HEK293 (cell line): ENCODE results near the gene MITF.

Source experiments
- CTCF ChIA-PET: fragments of 350-600 bp; formaldehyde crosslinking; extraction: SDS; loops from one replicate; lab custom pipeline; 2021; ENCODE audit warnings: antibody characterized with exemption; lab: Yijun Ruan, JAX
- POLR2A ChIA-PET: fragments of 300-600 bp; formaldehyde crosslinking; extraction: SDS; loops from one replicate; lab custom pipeline; 2020; ENCODE audit warnings: antibody characterized with exemption, inconsistent platforms; lab: Yijun Ruan, JAX
- H3K27ac ChIP-seq: fragments of 200-500 bp; sonication (Bioruptor generic); 2 replicates; pipeline ENCODE4 v1.5.1; 2014; ENCODE audit warnings: low read depth, low read length, control low read depth, inconsistent platforms; ENCODE audit errors: extremely low read depth
- H3K36me3 ChIP-seq, 2 experiments: fragments of 200-500 bp in 1 of 2; sonication (Bioruptor generic) in 1 of 2; 1 replicate in 1 of 2; 2 replicates in 1 of 2; pipeline ENCODE4 v1.5.1; 2014 to 2017; ENCODE audit warnings: inconsistent platforms in 2 of 2, low read length in 2 of 2; ENCODE audit not compliant: control insufficient read depth in 2 of 2, insufficient read depth in 1 of 2
- H3K4me1 ChIP-seq: fragments of 200-500 bp; sonication (Bioruptor generic); 2 replicates; pipeline ENCODE4 v1.5.1; 2014; ENCODE audit warnings: mild to moderate bottlenecking, low read length, inconsistent platforms; ENCODE audit not compliant: control insufficient read depth, insufficient read depth
- H3K4me3 ChIP-seq: 2 replicates; pipeline ENCODE4 v1.5.1; 2011; ENCODE audit warnings: low read depth, mild to moderate bottlenecking, control low read depth, low read length, moderate library complexity
- H3K9me3 ChIP-seq: fragments of 200-500 bp; sonication (Bioruptor generic); 2 replicates; pipeline ENCODE4 v1.5.1; 2014; ENCODE audit warnings: low read depth, low read length, inconsistent platforms; ENCODE audit not compliant: control insufficient read depth, insufficient read depth
- GLIS1 ChIP-seq: fragments of 450-650 bp; formaldehyde crosslinking; IDR thresholded peaks from 2 replicates; pipeline ENCODE4 v1.5.1; 2016; ENCODE audit warnings: missing biosample characterization, missing genetic modification characterization
- KLF8 ChIP-seq: fragments of 450-650 bp; formaldehyde crosslinking; IDR thresholded peaks from 2 replicates; pipeline ENCODE4 v1.5.1; 2016; ENCODE audit warnings: missing biosample characterization, missing genetic modification characterization
- MZF1 ChIP-seq: fragments of 450-650 bp; formaldehyde crosslinking; IDR thresholded peaks from 2 replicates; pipeline ENCODE4 v1.5.1; 2017; ENCODE audit warnings: missing biosample characterization, missing genetic modification characterization, borderline replicate concordance
- SP3 ChIP-seq: fragments of 450-650 bp; formaldehyde crosslinking; IDR thresholded peaks from 2 replicates; pipeline ENCODE4 v1.5.1; 2016; ENCODE audit warnings: missing biosample characterization, missing genetic modification characterization
- SP7 ChIP-seq: fragments of 450-650 bp; formaldehyde crosslinking; IDR thresholded peaks from 2 replicates; pipeline ENCODE4 v1.5.1; 2016; ENCODE audit warnings: missing biosample characterization, missing genetic modification characterization
- ZBTB21 ChIP-seq: fragments of 450-650 bp; formaldehyde crosslinking; IDR thresholded peaks from 2 replicates; pipeline ENCODE4 v1.5.1; 2017; ENCODE audit warnings: missing biosample characterization, missing genetic modification characterization
- ZNF184 ChIP-seq: fragments of 450-650 bp; IDR thresholded peaks from 2 replicates; pipeline ENCODE4 v1.5.1; 2018; ENCODE audit warnings: missing biosample characterization, mild to moderate bottlenecking, missing genetic modification characterization
- ZNF366 ChIP-seq: fragments of 450-650 bp; formaldehyde crosslinking; conservative IDR thresholded peaks from 2 replicates; pipeline ENCODE4 v1.5.1; 2016; ENCODE audit warnings: missing biosample characterization, missing genetic modification characterization
- ZNF394 ChIP-seq: fragments of 450-650 bp; formaldehyde crosslinking; IDR thresholded peaks from 2 replicates; pipeline ENCODE4 v1.5.1; 2016; ENCODE audit warnings: missing biosample characterization, missing genetic modification characterization, mild to moderate bottlenecking, moderate library complexity, borderline replicate concordance
- ZNF423 ChIP-seq: fragments of 450-650 bp; formaldehyde crosslinking; IDR thresholded peaks from 2 replicates; pipeline ENCODE4 v1.5.1; 2016; ENCODE audit warnings: missing biosample characterization, missing genetic modification characterization
- ZNF629 ChIP-seq: fragments of 450-650 bp; formaldehyde crosslinking; IDR thresholded peaks from 2 replicates; pipeline ENCODE4 v1.5.1; 2017; ENCODE audit warnings: missing biosample characterization, missing genetic modification characterization
- ZNF768 ChIP-seq: fragments of 450-650 bp; formaldehyde crosslinking; IDR thresholded peaks from 2 replicates; pipeline ENCODE4 v1.5.1; 2018; ENCODE audit warnings: missing biosample characterization, mild to moderate bottlenecking, missing genetic modification characterization
- TF ChIP-seq, protein P1 (sequence below): fragments of 450-650 bp; formaldehyde crosslinking; IDR thresholded peaks from 2 replicates; pipeline ENCODE4 v1.5.1; 2016; ENCODE audit warnings: missing biosample characterization, missing genetic modification characterization
- TF ChIP-seq, protein P2 (sequence below): fragments of 450-650 bp; formaldehyde crosslinking; IDR thresholded peaks from 2 replicates; pipeline ENCODE4 v1.5.1; 2016; ENCODE audit warnings: missing biosample characterization, missing genetic modification characterization
- TF ChIP-seq, protein P3 (sequence below): fragments of 450-650 bp; formaldehyde crosslinking; optimal IDR thresholded peaks from 2 replicates; pipeline ENCODE3; 2016; ENCODE audit warnings: missing biosample characterization, mild to moderate bottlenecking, missing genetic modification characterization
- TF ChIP-seq, protein P4 (sequence below): fragments of 450-650 bp; formaldehyde crosslinking; IDR thresholded peaks from 2 replicates; pipeline ENCODE4 v1.5.1; 2016; ENCODE audit warnings: missing biosample characterization, missing genetic modification characterization, low read depth
- TF ChIP-seq, protein P5 (sequence below): fragments of 450-650 bp; formaldehyde crosslinking; IDR thresholded peaks from 2 replicates; pipeline ENCODE4 v1.5.1; 2016; ENCODE audit warnings: missing biosample characterization, missing genetic modification characterization
- TF ChIP-seq, protein P6 (sequence below): fragments of 450-650 bp; formaldehyde crosslinking; IDR thresholded peaks from 2 replicates; pipeline ENCODE4 v1.5.1; 2016; ENCODE audit warnings: missing biosample characterization, missing genetic modification characterization
- TF ChIP-seq, protein P7 (sequence below): fragments of 450-650 bp; formaldehyde crosslinking; IDR thresholded peaks from 2 replicates; pipeline ENCODE4 v1.5.1; 2016; ENCODE audit warnings: missing biosample characterization, missing genetic modification characterization

Gene MITF

DNA sequence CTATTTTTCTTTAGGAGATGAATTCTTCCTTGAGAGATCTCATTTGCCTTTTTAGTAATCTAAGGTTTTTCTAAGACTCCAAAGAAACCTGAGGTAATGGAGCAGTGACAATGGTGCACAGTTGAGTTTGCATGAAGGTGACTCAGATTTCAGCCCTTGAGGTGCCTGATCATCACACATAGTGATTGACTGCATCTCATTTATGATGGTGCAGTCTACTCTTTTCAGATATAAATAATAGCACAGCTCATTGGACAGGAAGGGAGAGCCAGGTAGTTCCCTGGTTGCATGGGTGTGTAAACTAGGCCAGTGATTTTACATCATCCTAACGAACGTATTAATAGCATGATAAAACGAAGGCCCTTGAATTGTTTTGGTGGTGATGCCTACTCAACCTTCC, 174.2 kb downstream of the MITF start (continued):
- TF ChIP-seq, protein P1, sequence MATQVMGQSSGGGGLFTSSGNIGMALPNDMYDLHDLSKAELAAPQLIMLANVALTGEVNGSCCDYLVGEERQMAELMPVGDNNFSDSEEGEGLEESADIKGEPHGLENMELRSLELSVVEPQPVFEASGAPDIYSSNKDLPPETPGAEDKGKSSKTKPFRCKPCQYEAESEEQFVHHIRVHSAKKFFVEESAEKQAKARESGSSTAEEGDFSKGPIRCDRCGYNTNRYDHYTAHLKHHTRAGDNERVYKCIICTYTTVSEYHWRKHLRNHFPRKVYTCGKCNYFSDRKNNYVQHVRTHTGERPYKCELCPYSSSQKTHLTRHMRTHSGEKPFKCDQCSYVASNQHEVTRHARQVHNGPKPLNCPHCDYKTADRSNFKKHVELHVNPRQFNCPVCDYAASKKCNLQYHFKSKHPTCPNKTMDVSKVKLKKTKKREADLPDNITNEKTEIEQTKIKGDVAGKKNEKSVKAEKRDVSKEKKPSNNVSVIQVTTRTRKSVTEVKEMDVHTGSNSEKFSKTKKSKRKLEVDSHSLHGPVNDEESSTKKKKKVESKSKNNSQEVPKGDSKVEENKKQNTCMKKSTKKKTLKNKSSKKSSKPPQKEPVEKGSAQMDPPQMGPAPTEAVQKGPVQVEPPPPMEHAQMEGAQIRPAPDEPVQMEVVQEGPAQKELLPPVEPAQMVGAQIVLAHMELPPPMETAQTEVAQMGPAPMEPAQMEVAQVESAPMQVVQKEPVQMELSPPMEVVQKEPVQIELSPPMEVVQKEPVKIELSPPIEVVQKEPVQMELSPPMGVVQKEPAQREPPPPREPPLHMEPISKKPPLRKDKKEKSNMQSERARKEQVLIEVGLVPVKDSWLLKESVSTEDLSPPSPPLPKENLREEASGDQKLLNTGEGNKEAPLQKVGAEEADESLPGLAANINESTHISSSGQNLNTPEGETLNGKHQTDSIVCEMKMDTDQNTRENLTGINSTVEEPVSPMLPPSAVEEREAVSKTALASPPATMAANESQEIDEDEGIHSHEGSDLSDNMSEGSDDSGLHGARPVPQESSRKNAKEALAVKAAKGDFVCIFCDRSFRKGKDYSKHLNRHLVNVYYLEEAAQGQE (tag by site-specific recombination): no peak
- no peak for TF ChIP-seq ZNF768
- no peak for TF ChIP-seq SP3 (tag by site-specific recombination)
- TF ChIP-seq, protein P2, sequence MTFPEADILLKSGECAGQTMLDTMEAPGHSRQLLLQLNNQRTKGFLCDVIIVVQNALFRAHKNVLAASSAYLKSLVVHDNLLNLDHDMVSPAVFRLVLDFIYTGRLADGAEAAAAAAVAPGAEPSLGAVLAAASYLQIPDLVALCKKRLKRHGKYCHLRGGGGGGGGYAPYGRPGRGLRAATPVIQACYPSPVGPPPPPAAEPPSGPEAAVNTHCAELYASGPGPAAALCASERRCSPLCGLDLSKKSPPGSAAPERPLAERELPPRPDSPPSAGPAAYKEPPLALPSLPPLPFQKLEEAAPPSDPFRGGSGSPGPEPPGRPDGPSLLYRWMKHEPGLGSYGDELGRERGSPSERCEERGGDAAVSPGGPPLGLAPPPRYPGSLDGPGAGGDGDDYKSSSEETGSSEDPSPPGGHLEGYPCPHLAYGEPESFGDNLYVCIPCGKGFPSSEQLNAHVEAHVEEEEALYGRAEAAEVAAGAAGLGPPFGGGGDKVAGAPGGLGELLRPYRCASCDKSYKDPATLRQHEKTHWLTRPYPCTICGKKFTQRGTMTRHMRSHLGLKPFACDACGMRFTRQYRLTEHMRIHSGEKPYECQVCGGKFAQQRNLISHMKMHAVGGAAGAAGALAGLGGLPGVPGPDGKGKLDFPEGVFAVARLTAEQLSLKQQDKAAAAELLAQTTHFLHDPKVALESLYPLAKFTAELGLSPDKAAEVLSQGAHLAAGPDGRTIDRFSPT (tag by site-specific recombination): no peak
- TF ChIP-seq, protein P3, sequence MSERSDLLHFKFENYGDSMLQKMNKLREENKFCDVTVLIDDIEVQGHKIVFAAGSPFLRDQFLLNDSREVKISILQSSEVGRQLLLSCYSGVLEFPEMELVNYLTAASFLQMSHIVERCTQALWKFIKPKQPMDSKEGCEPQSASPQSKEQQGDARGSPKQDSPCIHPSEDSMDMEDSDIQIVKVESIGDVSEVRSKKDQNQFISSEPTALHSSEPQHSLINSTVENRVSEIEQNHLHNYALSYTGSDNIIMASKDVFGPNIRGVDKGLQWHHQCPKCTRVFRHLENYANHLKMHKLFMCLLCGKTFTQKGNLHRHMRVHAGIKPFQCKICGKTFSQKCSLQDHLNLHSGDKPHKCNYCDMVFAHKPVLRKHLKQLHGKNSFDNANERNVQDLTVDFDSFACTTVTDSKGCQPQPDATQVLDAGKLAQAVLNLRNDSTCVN (tag by site-specific recombination): no peak

DNA sequence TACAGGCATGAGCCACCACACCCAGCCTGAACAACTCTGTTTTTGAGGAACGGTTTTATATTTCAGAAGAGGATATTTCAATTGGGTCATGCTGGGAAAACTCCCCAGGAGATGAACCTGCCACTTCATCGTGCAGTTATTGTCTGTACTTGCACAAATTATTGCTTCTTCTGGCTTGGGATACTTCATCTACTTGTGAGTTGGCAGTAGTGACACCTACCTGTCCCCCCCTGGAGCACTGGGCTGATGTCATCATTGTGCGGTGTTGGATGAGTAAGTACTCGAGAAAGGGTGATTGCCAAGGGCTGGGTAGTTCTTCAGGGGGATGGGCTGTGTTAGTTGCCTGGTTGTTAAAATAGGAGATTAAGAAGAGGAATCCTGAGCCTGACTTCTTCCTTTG, 175.1 kb downstream of the MITF start:
- Histone ChIP-seq H3K4me3 (no peak overlapping the region), H3K27ac (no peak overlapping the region), H3K4me1 (no peaks in the 10 kb centered on the region), H3K36me3 (no peaks in the 10 kb centered on the region), H3K9me3 (no peaks in the 10 kb centered on the region)
- ChIA-PET POLR2A (no interaction called here), CTCF (no interaction called here)
- TF ChIP-seq ZNF629 (tag by site-specific recombination) (peak; percentile 50), ZNF394 (tag by site-specific recombination) (peak; percentile 37; the same call in 1 of the 2 replicates), SP7 (tag by site-specific recombination) (peak; percentile 78), ZNF423 (tag by site-specific recombination) (no peak), KLF8 (0 out of 2 replicates have a peak, but pooled peaks have one; percentile 25), ZNF184 (tag by site-specific recombination) (0 out of 2 replicates have a peak, but pooled peaks have one; percentile 11), GLIS1 (tag by site-specific recombination) (peak; percentile 86), ZNF366 (tag by site-specific recombination) (0 out of 2 replicates have a peak, but pooled peaks have one; percentile 10), MZF1 (tag by site-specific recombination) (0 out of 2 replicates have a peak, but pooled peaks have one; percentile 28), ZBTB21 (tag by site-specific recombination) (peak; percentile 52)
- TF ChIP-seq, protein P4, sequence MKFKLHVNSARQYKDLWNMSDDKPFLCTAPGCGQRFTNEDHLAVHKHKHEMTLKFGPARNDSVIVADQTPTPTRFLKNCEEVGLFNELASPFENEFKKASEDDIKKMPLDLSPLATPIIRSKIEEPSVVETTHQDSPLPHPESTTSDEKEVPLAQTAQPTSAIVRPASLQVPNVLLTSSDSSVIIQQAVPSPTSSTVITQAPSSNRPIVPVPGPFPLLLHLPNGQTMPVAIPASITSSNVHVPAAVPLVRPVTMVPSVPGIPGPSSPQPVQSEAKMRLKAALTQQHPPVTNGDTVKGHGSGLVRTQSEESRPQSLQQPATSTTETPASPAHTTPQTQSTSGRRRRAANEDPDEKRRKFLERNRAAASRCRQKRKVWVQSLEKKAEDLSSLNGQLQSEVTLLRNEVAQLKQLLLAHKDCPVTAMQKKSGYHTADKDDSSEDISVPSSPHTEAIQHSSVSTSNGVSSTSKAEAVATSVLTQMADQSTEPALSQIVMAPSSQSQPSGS (tag by site-specific recombination): peak; percentile 58
- TF ChIP-seq, protein P5, sequence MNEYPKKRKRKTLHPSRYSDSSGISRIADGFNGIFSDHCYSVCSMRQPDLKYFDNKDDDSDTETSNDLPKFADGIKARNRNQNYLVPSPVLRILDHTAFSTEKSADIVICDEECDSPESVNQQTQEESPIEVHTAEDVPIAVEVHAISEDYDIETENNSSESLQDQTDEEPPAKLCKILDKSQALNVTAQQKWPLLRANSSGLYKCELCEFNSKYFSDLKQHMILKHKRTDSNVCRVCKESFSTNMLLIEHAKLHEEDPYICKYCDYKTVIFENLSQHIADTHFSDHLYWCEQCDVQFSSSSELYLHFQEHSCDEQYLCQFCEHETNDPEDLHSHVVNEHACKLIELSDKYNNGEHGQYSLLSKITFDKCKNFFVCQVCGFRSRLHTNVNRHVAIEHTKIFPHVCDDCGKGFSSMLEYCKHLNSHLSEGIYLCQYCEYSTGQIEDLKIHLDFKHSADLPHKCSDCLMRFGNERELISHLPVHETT (tag by site-specific recombination): 0 out of 2 replicates have a peak, but pooled peaks have one; percentile 30
- TF ChIP-seq, protein P6, sequence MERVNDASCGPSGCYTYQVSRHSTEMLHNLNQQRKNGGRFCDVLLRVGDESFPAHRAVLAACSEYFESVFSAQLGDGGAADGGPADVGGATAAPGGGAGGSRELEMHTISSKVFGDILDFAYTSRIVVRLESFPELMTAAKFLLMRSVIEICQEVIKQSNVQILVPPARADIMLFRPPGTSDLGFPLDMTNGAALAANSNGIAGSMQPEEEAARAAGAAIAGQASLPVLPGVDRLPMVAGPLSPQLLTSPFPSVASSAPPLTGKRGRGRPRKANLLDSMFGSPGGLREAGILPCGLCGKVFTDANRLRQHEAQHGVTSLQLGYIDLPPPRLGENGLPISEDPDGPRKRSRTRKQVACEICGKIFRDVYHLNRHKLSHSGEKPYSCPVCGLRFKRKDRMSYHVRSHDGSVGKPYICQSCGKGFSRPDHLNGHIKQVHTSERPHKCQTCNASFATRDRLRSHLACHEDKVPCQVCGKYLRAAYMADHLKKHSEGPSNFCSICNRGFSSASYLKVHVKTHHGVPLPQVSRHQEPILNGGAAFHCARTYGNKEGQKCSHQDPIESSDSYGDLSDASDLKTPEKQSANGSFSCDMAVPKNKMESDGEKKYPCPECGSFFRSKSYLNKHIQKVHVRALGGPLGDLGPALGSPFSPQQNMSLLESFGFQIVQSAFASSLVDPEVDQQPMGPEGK (tag by site-specific recombination): peak; percentile 58
- TF ChIP-seq, protein P7, sequence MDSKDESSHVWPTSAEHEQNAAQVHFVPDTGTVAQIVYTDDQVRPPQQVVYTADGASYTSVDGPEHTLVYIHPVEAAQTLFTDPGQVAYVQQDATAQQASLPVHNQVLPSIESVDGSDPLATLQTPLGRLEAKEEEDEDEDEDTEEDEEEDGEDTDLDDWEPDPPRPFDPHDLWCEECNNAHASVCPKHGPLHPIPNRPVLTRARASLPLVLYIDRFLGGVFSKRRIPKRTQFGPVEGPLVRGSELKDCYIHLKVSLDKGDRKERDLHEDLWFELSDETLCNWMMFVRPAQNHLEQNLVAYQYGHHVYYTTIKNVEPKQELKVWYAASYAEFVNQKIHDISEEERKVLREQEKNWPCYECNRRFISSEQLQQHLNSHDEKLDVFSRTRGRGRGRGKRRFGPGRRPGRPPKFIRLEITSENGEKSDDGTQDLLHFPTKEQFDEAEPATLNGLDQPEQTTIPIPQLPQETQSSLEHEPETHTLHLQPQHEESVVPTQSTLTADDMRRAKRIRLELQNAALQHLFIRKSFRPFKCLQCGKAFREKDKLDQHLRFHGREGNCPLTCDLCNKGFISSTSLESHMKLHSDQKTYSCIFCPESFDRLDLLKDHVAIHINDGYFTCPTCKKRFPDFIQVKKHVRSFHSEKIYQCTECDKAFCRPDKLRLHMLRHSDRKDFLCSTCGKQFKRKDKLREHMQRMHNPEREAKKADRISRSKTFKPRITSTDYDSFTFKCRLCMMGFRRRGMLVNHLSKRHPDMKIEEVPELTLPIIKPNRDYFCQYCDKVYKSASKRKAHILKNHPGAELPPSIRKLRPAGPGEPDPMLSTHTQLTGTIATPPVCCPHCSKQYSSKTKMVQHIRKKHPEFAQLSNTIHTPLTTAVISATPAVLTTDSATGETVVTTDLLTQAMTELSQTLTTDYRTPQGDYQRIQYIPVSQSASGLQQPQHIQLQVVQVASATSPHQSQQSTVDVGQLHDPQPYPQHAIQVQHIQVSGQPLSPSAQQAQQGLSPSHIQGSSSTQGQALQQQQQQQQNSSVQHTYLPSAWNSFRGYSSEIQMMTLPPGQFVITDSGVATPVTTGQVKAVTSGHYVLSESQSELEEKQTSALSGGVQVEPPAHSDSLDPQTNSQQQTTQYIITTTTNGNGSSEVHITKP (tag by site-specific recombination): peak; percentile 39
